Thyroid gland (tissue), 4 donors: ENCODE results near the gene EXOC4. TPM values are rescaled to one million over a fixed set of nuclear protein-coding genes. Genes with fewer than 3 reads are reported as not detected.

Experiments
- DNase-seq, 2 donors: peaks; one replicate each; pipeline ENCODE4 v3.0.0-alpha.2; 2019
- H3K27ac ChIP-seq, 3 donors: fragments of 200-600 bp; sonication (generic); 1 replicate in 2 of 3; 2 replicates in 1 of 3; pipeline ENCODE4 v1.5.1; 2016 to 2019; ENCODE audit warnings: mild to moderate bottlenecking in 1 of 3, moderate library complexity in 1 of 3
- H3K27me3 ChIP-seq: fragments of 200-600 bp; sonication (generic); one replicate; pipeline ENCODE4 v1.5.1; 2019
- H3K36me3 ChIP-seq, 2 donors: fragments of 200-600 bp; sonication (generic); one replicate each; pipeline ENCODE4 v1.5.1; 2016 to 2019
- H3K4me1 ChIP-seq, 2 donors: fragments of 200-600 bp; sonication (generic); one replicate each; pipeline ENCODE4 v1.5.1; 2017 to 2019
- H3K4me3 ChIP-seq, 3 donors: fragments of 200-600 bp; sonication (generic); replicated peaks in 1 of 3; 1 replicate in 2 of 3; 2 replicates in 1 of 3; pipeline ENCODE4 v1.5.1; 2016; ENCODE audit warnings: mild to moderate bottlenecking in 1 of 3
- H3K9me3 ChIP-seq: fragments of 200-600 bp; sonication (generic); one replicate; pipeline ENCODE4 v1.5.1; 2017
- POLR2A ChIP-seq, 2 donors: fragments of 450-650 bp; IDR thresholded peaks; one replicate each; pipeline ENCODE4 v1.6.1; 2017; ENCODE audit warnings: antibody characterized with exemption in 2 of 2, mild to moderate bottlenecking in 2 of 2, moderate library complexity in 1 of 2
- WGBS, 2 donors: methylation state at CpG; one replicate each; pipeline ENCODE4 v1.1.5; 2017; 5-methylcytosine and 5-hydroxymethylcytosine counted together
- intact Hi-C: fragments of 100-400 bp; cut with DNase I; formaldehyde crosslinking; loops from one replicate; pipeline ENCODE4 v1.15.1; 2023
- total RNA-seq, 4 donors: library from RNA; depleted of rRNA; stranded (reverse); fragments of >200 nt; gene quantifications; one replicate each; pipeline ENCODE4 v1.2.3, GENCODE V29; 2016
- TF ChIP-seq, protein P1 (sequence below), 6 experiments: fragments of 200-600 bp in 3 of 6; fragments of 450-650 bp in 3 of 6; sonication (generic) in 3 of 6; IDR thresholded peaks; one replicate each; pipeline ENCODE4 v1.5.1; 2016 to 2019; ENCODE audit warnings: antibody characterized with exemption in 6 of 6, mild to moderate bottlenecking in 2 of 6, inconsistent platforms in 1 of 6, moderate library complexity in 1 of 6

EXOC4 gene
- total RNA-seq, 4 donors from 2014 or later: 74.0 to 116 (median 107) TPM

DNA sequence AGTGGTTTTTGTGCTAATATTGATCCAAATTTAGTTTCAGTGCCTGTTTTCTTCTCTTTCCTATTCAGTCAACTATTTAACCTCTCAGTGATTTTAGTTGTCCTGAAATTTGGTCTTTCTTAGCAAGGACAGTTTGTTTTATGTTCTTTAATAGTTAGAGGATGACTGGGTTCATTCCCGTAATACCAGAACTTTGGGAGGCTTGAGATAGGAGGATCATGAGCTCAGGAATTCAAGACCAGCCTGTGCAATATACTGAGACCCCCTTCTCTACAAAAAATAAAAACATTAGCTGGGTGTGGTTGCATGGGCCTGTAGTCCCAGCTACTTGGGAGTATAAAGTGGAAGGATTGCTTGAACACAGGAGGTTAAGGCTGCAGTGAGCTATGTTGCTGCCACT is 148.3 kb downstream of the EXOC4 start:
- WGBS, 2 donors: 95 to 96% methylated on average over 1 of the region's 1 CpG
- Histone ChIP-seq H3K4me3 (no peak overlapping the region), H3K9me3 (no peaks in the 10 kb centered on the region), H3K36me3 (no peaks in the 10 kb centered on the region), H3K4me1 (peaks cover 0 to 5% of the 10 kb centered on the region in 2 donors), H3K27ac (no peak overlapping the region), H3K27me3 (no peaks in the 10 kb centered on the region)
- TF ChIP-seq, protein P1, sequence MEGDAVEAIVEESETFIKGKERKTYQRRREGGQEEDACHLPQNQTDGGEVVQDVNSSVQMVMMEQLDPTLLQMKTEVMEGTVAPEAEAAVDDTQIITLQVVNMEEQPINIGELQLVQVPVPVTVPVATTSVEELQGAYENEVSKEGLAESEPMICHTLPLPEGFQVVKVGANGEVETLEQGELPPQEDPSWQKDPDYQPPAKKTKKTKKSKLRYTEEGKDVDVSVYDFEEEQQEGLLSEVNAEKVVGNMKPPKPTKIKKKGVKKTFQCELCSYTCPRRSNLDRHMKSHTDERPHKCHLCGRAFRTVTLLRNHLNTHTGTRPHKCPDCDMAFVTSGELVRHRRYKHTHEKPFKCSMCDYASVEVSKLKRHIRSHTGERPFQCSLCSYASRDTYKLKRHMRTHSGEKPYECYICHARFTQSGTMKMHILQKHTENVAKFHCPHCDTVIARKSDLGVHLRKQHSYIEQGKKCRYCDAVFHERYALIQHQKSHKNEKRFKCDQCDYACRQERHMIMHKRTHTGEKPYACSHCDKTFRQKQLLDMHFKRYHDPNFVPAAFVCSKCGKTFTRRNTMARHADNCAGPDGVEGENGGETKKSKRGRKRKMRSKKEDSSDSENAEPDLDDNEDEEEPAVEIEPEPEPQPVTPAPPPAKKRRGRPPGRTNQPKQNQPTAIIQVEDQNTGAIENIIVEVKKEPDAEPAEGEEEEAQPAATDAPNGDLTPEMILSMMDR (IDR thresholded peaks at IDR 0.05): no peak
- no peak for TF ChIP-seq POLR2A (IDR thresholded peaks at IDR 0.05)
- no peak for DNase-seq
- intact Hi-C loops: no loop called here

DNA sequence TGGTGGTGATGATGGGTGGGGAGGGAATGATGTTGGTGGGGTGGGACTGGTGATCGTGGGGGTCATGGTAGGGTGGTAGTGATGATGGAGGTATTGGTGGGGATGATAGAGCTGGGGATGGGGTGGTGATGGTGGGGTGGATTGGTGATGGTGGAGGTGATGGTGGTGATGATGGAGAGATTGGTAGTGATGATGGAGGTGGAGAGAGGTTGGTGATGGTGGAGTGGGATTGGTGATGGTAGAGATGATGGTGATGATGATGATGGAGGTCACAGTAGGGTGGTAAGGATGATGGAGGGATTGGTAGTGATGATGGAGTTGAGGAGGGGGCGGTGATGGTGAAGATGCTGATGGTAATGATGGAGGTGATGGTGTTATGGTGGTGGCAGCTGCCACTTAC is 155.3 kb downstream of the EXOC4 start:
- Histone ChIP-seq H3K4me1 (no peaks in the 10 kb centered on the region), H3K27ac (no peak overlapping the region), H3K9me3 (no peaks in the 10 kb centered on the region), H3K27me3 (no peaks in the 10 kb centered on the region), H3K4me3 (no peak overlapping the region), H3K36me3 (no peaks in the 10 kb centered on the region)
- TF ChIP-seq POLR2A (IDR thresholded peaks at IDR 0.05): no peak
- TF ChIP-seq, protein P1 (IDR thresholded peaks at IDR 0.05): no peak
- 95 to 98% methylated on average over 2 of the region's 2 CpGs for WGBS, 2 donors
- DNase-seq: no peak
- intact Hi-C loops: no loop called here

DNA sequence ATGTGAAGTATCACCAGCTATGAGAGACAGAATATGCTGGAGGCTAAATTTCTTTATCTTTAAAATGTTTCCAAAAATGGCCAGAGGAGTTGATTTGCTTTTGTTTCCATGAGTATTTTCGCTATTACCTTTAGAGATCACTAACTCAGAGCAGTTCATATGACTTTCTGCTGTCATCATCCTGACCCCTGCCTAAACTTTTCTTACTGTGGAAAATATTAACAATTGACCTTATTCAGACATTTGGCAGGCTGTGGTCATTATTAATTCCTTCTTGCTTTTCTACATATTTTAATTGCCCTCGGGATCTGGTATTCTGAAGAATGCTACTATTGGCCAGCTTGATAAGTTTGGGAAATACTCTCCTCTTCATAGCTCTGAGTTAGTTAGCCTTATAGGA is 156.5 kb downstream of the EXOC4 start:
- Histone ChIP-seq H3K4me3 (no peak overlapping the region), H3K36me3 (no peaks in the 10 kb centered on the region), H3K27ac (no peak overlapping the region), H3K27me3 (no peaks in the 10 kb centered on the region), H3K9me3 (no peaks in the 10 kb centered on the region), H3K4me1 (no peaks in the 10 kb centered on the region)
- TF ChIP-seq POLR2A (IDR thresholded peaks at IDR 0.05): no peak
- TF ChIP-seq, protein P1 (IDR thresholded peaks at IDR 0.05): no peak
- no peak for DNase-seq
- intact Hi-C loops: no loop called here
- 73 to 76% methylated on average over 2 of the region's 2 CpGs for WGBS, 2 donors

DNA sequence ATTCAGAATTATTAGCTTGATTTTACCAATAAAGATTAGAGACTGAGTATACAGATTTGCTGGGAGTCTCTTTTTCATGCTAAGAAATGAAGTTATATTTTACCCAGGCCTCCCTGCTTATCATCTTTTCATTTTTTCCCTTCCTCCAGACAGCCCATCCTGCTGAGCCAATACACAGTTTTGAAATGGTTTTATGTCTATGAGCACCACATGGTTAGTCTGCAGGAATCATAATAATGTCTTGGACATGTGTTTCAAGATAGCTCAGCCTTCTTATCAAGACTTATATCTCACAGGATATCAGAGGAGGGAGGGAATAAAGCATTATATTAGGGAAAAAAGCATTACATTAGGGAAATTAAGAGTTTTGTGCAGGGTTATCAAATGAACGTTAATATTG is 157.1 kb downstream of the EXOC4 start:
- H3K27ac ChIP-seq: no peak overlapping the region
- H3K36me3 ChIP-seq: no peaks in the 10 kb centered on the region
- WGBS, 2 donors: 87% methylated on average over 1 of the region's 1 CpG
- intact Hi-C loops: no loop called here
- no peaks in the 10 kb centered on the region for H3K9me3 ChIP-seq
- H3K27me3 ChIP-seq: no peaks in the 10 kb centered on the region
- TF ChIP-seq, protein P1 (IDR thresholded peaks at IDR 0.05): no peak
- no peak for TF ChIP-seq POLR2A (IDR thresholded peaks at IDR 0.05)
- no peaks in the 10 kb centered on the region for H3K4me1 ChIP-seq
- DNase-seq: no peak
- no peak overlapping the region for H3K4me3 ChIP-seq

DNA sequence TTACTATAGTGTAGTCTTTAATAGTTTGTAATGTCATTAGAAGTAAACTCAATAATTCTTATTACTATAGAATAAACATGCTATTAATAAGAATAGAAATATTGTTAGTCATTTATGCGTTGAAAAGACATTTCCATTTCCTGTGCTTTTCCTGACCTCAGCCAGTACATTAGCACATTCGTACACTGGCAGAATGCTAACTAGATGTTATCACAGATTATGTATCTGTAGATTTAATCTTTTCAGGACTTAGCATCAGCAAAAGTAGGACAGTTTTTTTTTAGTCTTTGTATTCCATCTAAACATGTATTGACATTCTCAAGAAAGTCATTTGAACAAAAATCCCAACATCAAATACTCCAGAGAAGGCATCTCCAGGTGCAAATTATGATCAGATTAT is 158.5 kb downstream of the EXOC4 start:
- TF ChIP-seq, protein P1 (IDR thresholded peaks at IDR 0.05): no peak
- no peak for TF ChIP-seq POLR2A (IDR thresholded peaks at IDR 0.05)
- intact Hi-C loops: no loop called here
- no peaks in the 10 kb centered on the region for H3K27me3 ChIP-seq
- no peak overlapping the region for H3K4me3 ChIP-seq
- no peak for DNase-seq
- H3K9me3 ChIP-seq: no peaks in the 10 kb centered on the region
- no peaks in the 10 kb centered on the region for H3K4me1 ChIP-seq
- H3K36me3 ChIP-seq: no peaks in the 10 kb centered on the region
- no peak overlapping the region for H3K27ac ChIP-seq
- WGBS, 2 donors: 74 to 77% methylated on average over 2 of the region's 2 CpGs
